GM21360 (cell line): Measurements from ENCODE around the gene CCDC34.

Source experiments
- ATAC-seq: cut with Tn5 transposase; IDR thresholded peaks from one replicate; pipeline ENCODE4 v1.9.1; 2021; ENCODE audit warnings: mild to moderate bottlenecking, moderate library complexity; ENCODE audit not compliant: unreplicated experiment

The CCDC34 gene

GRCh38 chr11:27293515-27294417, 69.2 kb downstream of the CCDC34 start:
- ATAC-seq: no peak

- ATAC-seq: no peak
Measured at GRCh38 chr11:27292637-27293010, 70.4 kb downstream of the CCDC34 start.

- no peak for ATAC-seq
Measured at GRCh38 chr11:27291954-27292636, 70.9 kb downstream of the CCDC34 start.

GRCh38 chr11:27291302-27291889, 71.6 kb downstream of the CCDC34 start:
- ATAC-seq: no peak

- ATAC-seq: no peak
Measured at GRCh38 chr11:27290261-27291050, 72.6 kb downstream of the CCDC34 start.
